GM19351 (cell line): ENCODE data around the gene SIPA1L2.
"Not testable (repeated sequence)": the region's sequence is repeated elsewhere in the genome, so short reads cannot be mapped to it uniquely, and the experiment has no call there.

Experiments used
- ATAC-seq: cut with Tn5 transposase; IDR thresholded peaks from one replicate; pipeline ENCODE4 v1.9.1; 2021; ENCODE audit warnings: mild to moderate bottlenecking, moderate library complexity; ENCODE audit not compliant: unreplicated experiment

SIPA1L2 gene

GRCh38 chr1:232620356-232620969 is 9.5 kb downstream of the SIPA1L2 start:
- no peak for ATAC-seq

- no peak for ATAC-seq
Measured at GRCh38 chr1:232617237-232617636, 12.7 kb downstream of the SIPA1L2 start.

- no peak for ATAC-seq
Measured at GRCh38 chr1:232615306-232615800, 14.6 kb downstream of the SIPA1L2 start.

GRCh38 chr1:232614811-232615210 is 15.1 kb downstream of the SIPA1L2 start:
- ATAC-seq = no peak

- no peak for ATAC-seq
Measured at GRCh38 chr1:232613752-232614381, 16.1 kb downstream of the SIPA1L2 start.

GRCh38 chr1:232612836-232613235 is 17.1 kb downstream of the SIPA1L2 start:
- not testable (repeated sequence) for ATAC-seq

- ATAC-seq = no peak
Measured at GRCh38 chr1:232611834-232612233, 18.1 kb downstream of the SIPA1L2 start.

- not testable (repeated sequence) for ATAC-seq
Measured at GRCh38 chr1:232610902-232611745, 18.8 kb downstream of the SIPA1L2 start.

- ATAC-seq = no peak
Measured at GRCh38 chr1:232610192-232610901, 19.6 kb downstream of the SIPA1L2 start.

- no peak for ATAC-seq
Measured at GRCh38 chr1:232608427-232608826, 21.5 kb downstream of the SIPA1L2 start.

- no peak for ATAC-seq
Measured at GRCh38 chr1:232602622-232603021, 27.3 kb downstream of the SIPA1L2 start.

GRCh38 chr1:232600424-232601258 is 29.3 kb downstream of the SIPA1L2 start:
- peak; percentile 41 for ATAC-seq

- peak; percentile 37 for ATAC-seq
Measured at GRCh38 chr1:232599178-232600041, 30.5 kb downstream of the SIPA1L2 start.

- no peak for ATAC-seq
Measured at GRCh38 chr1:232598837-232599177, 31.1 kb downstream of the SIPA1L2 start.

GRCh38 chr1:232598133-232598532 is 31.8 kb downstream of the SIPA1L2 start:
- ATAC-seq = no peak

GRCh38 chr1:232597721-232598120 is 32.2 kb downstream of the SIPA1L2 start:
- ATAC-seq = peak; percentile 49

GRCh38 chr1:232596666-232597303 is 33.1 kb downstream of the SIPA1L2 start:
- peak; percentile 37 for ATAC-seq

GRCh38 chr1:232594768-232595698 is 34.9 kb downstream of the SIPA1L2 start:
- no peak for ATAC-seq
